ENCODE measurements around the gene CYTH3.

DNA sequence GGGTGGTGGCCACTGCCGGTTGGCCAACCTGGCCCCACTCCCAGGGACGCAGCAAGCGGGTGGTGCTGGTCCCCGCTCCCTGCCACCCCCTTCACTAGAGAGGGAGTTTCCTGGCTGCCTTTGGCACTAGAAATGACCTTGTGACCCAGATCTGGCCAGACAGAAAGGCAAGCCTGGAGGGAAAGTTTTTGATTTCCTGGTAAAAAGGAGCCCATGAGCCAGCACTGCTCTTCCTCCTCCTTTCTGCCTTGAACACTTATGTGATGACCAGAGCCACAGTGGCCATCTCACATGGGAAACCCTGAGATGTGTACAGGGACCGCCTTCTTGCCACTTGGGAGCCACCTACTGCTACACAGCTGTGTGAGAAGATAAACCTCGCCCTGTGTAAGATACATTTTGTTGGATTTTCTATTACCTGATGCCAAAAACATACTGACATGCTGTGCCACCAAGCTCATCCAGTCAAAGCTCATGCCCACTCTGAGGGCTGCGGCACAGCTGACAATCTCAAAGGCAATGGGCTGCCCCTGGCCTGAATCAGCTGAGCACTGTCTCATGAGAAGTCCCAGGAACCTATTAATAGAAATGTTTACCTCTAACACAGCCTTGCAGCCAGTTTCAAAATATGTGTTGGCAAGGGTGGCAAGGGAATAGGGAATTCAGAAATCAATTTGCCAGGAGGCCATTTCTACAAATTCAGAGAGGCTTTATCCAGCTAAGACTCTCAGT, 94.0 kb downstream of the CYTH3 start:
- TF ChIP-seq, protein P1, sequence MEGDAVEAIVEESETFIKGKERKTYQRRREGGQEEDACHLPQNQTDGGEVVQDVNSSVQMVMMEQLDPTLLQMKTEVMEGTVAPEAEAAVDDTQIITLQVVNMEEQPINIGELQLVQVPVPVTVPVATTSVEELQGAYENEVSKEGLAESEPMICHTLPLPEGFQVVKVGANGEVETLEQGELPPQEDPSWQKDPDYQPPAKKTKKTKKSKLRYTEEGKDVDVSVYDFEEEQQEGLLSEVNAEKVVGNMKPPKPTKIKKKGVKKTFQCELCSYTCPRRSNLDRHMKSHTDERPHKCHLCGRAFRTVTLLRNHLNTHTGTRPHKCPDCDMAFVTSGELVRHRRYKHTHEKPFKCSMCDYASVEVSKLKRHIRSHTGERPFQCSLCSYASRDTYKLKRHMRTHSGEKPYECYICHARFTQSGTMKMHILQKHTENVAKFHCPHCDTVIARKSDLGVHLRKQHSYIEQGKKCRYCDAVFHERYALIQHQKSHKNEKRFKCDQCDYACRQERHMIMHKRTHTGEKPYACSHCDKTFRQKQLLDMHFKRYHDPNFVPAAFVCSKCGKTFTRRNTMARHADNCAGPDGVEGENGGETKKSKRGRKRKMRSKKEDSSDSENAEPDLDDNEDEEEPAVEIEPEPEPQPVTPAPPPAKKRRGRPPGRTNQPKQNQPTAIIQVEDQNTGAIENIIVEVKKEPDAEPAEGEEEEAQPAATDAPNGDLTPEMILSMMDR (IDR thresholded peaks at IDR 0.05): no peak
- TF ChIP-seq POLR2A (IDR thresholded peaks at IDR 0.05): no peak
- no peak for TF ChIP-seq POLR2AphosphoS5 (IDR thresholded peaks at IDR 0.05)

Data from prostate gland (tissue), 2 donors.